GM12878 (cell line): ENCODE data around the gene CDH4. TPM values are rescaled to one million over a fixed set of nuclear protein-coding genes. Genes with fewer than 3 reads are reported as not detected.

Experiments
- ATAC-seq: fragments of 200-7000 bp; cut with Tn5 transposase; 3 replicates; pipeline ENCODE4 v1.9.1; 2020; ENCODE audit warnings: mild to moderate bottlenecking, moderate library complexity
- BruUV-seq: library from RNA; stranded (reverse); fragments of 400-500 nt; replicated peaks from 2 replicates; lab custom pipeline; 2021; lab: Mats Ljungman, UMichigan
- CTCF ChIA-PET: fragments of 300-600 bp; sonication (Branson Sonifier 250); formaldehyde crosslinking; extraction: SDS; loops from one replicate; lab custom pipeline; 2021; ENCODE audit warnings: inconsistent platforms; lab: Yijun Ruan, JAX
- POLR2A ChIA-PET: fragments of 350-600 bp; formaldehyde crosslinking; extraction: SDS; loops from one replicate; lab custom pipeline; 2021; ENCODE audit warnings: inconsistent platforms; lab: Charles Lee
- RAD21 ChIA-PET: fragments of 300-600 bp; sonication (Branson Sonifier 250); formaldehyde crosslinking; loops from one replicate; lab custom pipeline; 2023; ENCODE audit warnings: antibody characterized with exemption; ENCODE audit not compliant: unreplicated experiment; lab: Charles Lee
- SMC1A ChIA-PET: fragments of 300-600 bp; sonication (Branson Sonifier 250); formaldehyde crosslinking; loops from one replicate; lab custom pipeline; 2023; ENCODE audit not compliant: unreplicated experiment, uncharacterized antibody; lab: Charles Lee
- DNase-seq: peaks from one replicate; pipeline ENCODE4 v3.0.0-alpha.2; 2011; ENCODE audit warnings: low read depth, low spot score
- FAIRE-seq: peaks from 3 replicates; lab custom pipeline; 2011; peaks lifted over from hg19 to GRCh38; lab: Jason Lieb, UNC
- H2AFZ ChIP-seq: 2 replicates; pipeline ENCODE4 v1.6.0; 2011; ENCODE audit warnings: low read depth, low read length, control low read depth; ENCODE audit not compliant: control insufficient read depth
- H3K27ac ChIP-seq: 2 replicates; pipeline ENCODE4 v1.5.1; 2011; ENCODE audit warnings: control low read depth; ENCODE audit not compliant: control insufficient read depth, insufficient read depth
- H3K27me3 ChIP-seq, 2 experiments: replicated peaks in 1 of 2; 2 replicates each; pipeline versions ENCODE4 v1.6.0 to v1.6.1; 2011; ENCODE audit warnings: low read length in 1 of 2; ENCODE audit not compliant: control insufficient read depth in 2 of 2, insufficient read depth in 2 of 2
- H3K36me3 ChIP-seq, 2 experiments: 2 replicates each; pipeline ENCODE4 v1.5.1; 2011; ENCODE audit warnings: low read length in 1 of 2; ENCODE audit not compliant: control insufficient read depth in 2 of 2, insufficient read depth in 2 of 2
- H3K4me1 ChIP-seq: 2 replicates; pipeline ENCODE4 v1.6.1; 2011; ENCODE audit warnings: mild to moderate bottlenecking, low read length, moderate library complexity, mixed read lengths; ENCODE audit not compliant: control insufficient read depth, insufficient read depth
- H3K4me2 ChIP-seq: 2 replicates; pipeline ENCODE4 v1.6.0; 2011; ENCODE audit warnings: control low read depth; ENCODE audit not compliant: control insufficient read depth, insufficient read depth
- H3K4me3 ChIP-seq: fragments of 200-600 bp; sonication (generic); 2 replicates; pipeline ENCODE4 v1.5.1; 2016
- H3K79me2 ChIP-seq: 2 replicates; pipeline ENCODE4 v1.6.0; 2011; ENCODE audit warnings: low read length; ENCODE audit not compliant: control insufficient read depth, insufficient read depth
- H3K9ac ChIP-seq: 2 replicates; pipeline ENCODE4 v1.8.0; 2011; ENCODE audit warnings: low read length, control low read depth, mixed read lengths; ENCODE audit not compliant: control insufficient read depth, insufficient read depth
- H3K9me3 ChIP-seq: replicated peaks from 3 replicates; pipeline ENCODE4 v1.5.1; 2011; ENCODE audit warnings: mild to moderate bottlenecking, low read length; ENCODE audit not compliant: control insufficient read depth, insufficient read depth
- H4K20me1 ChIP-seq: 2 replicates; pipeline ENCODE4 v1.6.0; 2011; ENCODE audit not compliant: control insufficient read depth, insufficient read depth
- CHD2 ChIP-seq: IDR thresholded peaks from 2 replicates; pipeline ENCODE4 v1.6.1; 2011; ENCODE audit warnings: low read depth, low read length, improper control_type of control experiment, borderline replicate concordance
- CREM ChIP-seq: IDR thresholded peaks from 2 replicates; pipeline ENCODE4 v1.6.1; 2014; ENCODE audit warnings: antibody characterized with exemption, low read depth
- FOS ChIP-seq: IDR thresholded peaks from 3 replicates; pipeline ENCODE4 v1.6.1; 2011; ENCODE audit warnings: borderline replicate concordance; ENCODE audit not compliant: insufficient read length; ENCODE audit errors: extremely low read depth
- NR2C2 ChIP-seq: IDR thresholded peaks from 2 replicates; pipeline ENCODE4 v1.6.1; 2011; ENCODE audit warnings: borderline replicate concordance, low read depth; ENCODE audit not compliant: control insufficient read depth, insufficient read length
- POLR2AphosphoS2 ChIP-seq: IDR thresholded peaks from 2 replicates; pipeline ENCODE4 v1.6.1; 2011; ENCODE audit warnings: low read depth, mild to moderate bottlenecking, low read length, improper control_type of control experiment, moderate library complexity
- WGBS: methylation state at CpG from one replicate; pipeline ENCODE4 v1.1.6; 2016; ENCODE audit warnings: low lambda C conversion rate; ENCODE audit not compliant: insufficient replicate concordance, insufficient coverage; ENCODE audit errors: missing lambda C conversion rate; 5-methylcytosine and 5-hydroxymethylcytosine counted together
- in situ Hi-C: fragments of 300-500 bp; cut with MboI; formaldehyde crosslinking; loops from 9 replicates; pipeline ENCODE4 v1.14.3; 2018; ENCODE audit warnings: mixed read lengths
- intact Hi-C: fragments of 100-400 bp; cut with micrococcal nuclease; formaldehyde crosslinking; loops from one replicate; pipeline ENCODE4 v1.14.2; 2022; ENCODE audit not compliant: unreplicated experiment
- polyA plus RNA-seq, 11 experiments: library from polyadenylated mRNA; depleted of rRNA in 4 of 11; unstranded in 6 of 11; stranded (reverse) in 5 of 11; fragments of >200 nt; fragmentation: Nextera tagmentation in 4 of 11; fragmentation: Illumina TruSeq in 1 of 11; extraction: Ambion mirVana in 4 of 11; extraction: Trizol in 1 of 11; gene quantifications; 1 replicate in 1 of 11; 2 replicates in 10 of 11; pipeline versions ENCODE4 v1.2.1 to v1.2.3, GENCODE V29; 2011 to 2016; ENCODE audit warnings: inconsistent platforms in 2 of 11, missing spikeins in 2 of 11, low read depth in 1 of 11
- total RNA-seq, 4 experiments: library from RNA; depleted of rRNA in 3 of 4; stranded (reverse); fragments of >200 nt in 3 of 4; fragmentation: Illumina TruSeq in 1 of 4; extraction: Trizol in 1 of 4; gene quantifications; 2 replicates each; pipeline versions ENCODE4 v1.2.1 to v1.2.3, GENCODE V29; 2013 to 2021
- TF ChIP-seq, protein P1 (sequence below): fragments of 450-650 bp; IDR thresholded peaks from 2 replicates; pipeline ENCODE4 v1.6.1; 2017; ENCODE audit warnings: mild to moderate bottlenecking
- TF ChIP-seq, protein P2 (sequence below): IDR thresholded peaks from 2 replicates; pipeline ENCODE4 v1.6.1; 2011; ENCODE audit warnings: mild to moderate bottlenecking, low read depth, low read length, moderate library complexity; ENCODE audit not compliant: insufficient replicate concordance

CDH4 gene
- total and polyA plus RNA-seq, 10 of the 15 experiments (the other 5 are each of a cell fraction or from before 2014, with no cell fraction given): not detected

- CTCF ChIA-PET: no interaction called here
- Histone ChIP-seq H3K79me2 (no peaks in the 10 kb centered on the region), H3K27me3 (no peaks in the 10 kb centered on the region), H3K9ac (no peak overlapping the region), H2AFZ (no peak overlapping the region), H4K20me1 (no peaks in the 10 kb centered on the region), H3K36me3 (no peaks in the 10 kb centered on the region)
- intact Hi-C loops: no loop called here
- SMC1A ChIA-PET: no interaction called here
- WGBS: 36% methylated on average over 13 of the region's 13 CpGs
- TF ChIP-seq FOS: no peak
- TF ChIP-seq NR2C2: no peak
- TF ChIP-seq, all 136 proteins: peak for 0
- DNase-seq (no peak), ATAC-seq (no peak), FAIRE-seq (no peak)
- ChIA-PET RAD21 (no interaction called here), POLR2A (no interaction called here)
- Histone ChIP-seq H3K4me3 (no peak overlapping the region), H3K4me1 (no peaks in the 10 kb centered on the region), H3K4me2 (no peak overlapping the region), H3K9me3 (no peaks in the 10 kb centered on the region; the same call in 2 of the 3 replicates), H3K27ac (no peak overlapping the region)
- no TSS peak for BruUV-seq
- in situ Hi-C loops: no loop called here
These were observed 256.4 kb downstream of the CDH4 start for GRCh38 chr20:61508301-61509096.

DNA sequence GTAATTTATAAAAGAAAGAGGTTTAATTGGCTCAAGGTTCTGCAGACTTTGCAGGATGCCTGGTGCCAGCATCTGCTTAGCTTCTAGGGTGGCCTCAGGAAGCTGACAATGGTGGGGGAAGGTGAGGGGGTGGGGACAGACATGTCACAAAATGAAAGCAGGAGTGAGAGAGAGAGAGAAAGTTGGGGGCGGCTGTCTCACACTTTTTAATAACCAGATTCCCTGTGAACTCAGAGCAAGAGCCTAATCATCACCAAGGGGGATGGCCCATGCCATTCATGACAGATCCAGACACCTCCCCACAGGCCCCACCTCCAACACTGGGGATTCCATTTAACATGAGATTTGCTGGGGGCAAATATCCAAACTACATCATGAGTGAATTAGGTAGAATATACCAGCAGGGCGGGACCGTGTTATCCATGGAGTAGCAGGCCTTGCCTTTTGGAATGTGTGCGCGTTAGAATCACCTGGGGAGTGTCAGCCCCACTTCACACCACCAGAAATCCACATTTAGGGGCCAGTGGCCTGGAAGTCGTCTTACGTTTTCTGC is 258.8 kb downstream of the CDH4 start:
- no peak for FAIRE-seq
- Histone ChIP-seq H2AFZ (no peak overlapping the region), H3K27me3 (no peaks in the 10 kb centered on the region), H3K27ac (no peak overlapping the region), H3K4me2 (no peak overlapping the region), H3K79me2 (no peaks in the 10 kb centered on the region), H3K9me3 (no peaks in the 10 kb centered on the region; the same call in 2 of the 3 replicates), H3K4me1 (no peaks in the 10 kb centered on the region), H3K9ac (no peak overlapping the region), H4K20me1 (no peaks in the 10 kb centered on the region), H3K36me3 (no peaks in the 10 kb centered on the region), H3K4me3 (no peak overlapping the region)
- in situ Hi-C loops (no loop called here), intact Hi-C loops (no loop called here)
- TF ChIP-seq, protein P1, sequence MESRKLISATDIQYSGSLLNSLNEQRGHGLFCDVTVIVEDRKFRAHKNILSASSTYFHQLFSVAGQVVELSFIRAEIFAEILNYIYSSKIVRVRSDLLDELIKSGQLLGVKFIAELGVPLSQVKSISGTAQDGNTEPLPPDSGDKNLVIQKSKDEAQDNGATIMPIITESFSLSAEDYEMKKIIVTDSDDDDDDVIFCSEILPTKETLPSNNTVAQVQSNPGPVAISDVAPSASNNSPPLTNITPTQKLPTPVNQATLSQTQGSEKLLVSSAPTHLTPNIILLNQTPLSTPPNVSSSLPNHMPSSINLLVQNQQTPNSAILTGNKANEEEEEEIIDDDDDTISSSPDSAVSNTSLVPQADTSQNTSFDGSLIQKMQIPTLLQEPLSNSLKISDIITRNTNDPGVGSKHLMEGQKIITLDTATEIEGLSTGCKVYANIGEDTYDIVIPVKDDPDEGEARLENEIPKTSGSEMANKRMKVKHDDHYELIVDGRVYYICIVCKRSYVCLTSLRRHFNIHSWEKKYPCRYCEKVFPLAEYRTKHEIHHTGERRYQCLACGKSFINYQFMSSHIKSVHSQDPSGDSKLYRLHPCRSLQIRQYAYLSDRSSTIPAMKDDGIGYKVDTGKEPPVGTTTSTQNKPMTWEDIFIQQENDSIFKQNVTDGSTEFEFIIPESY: no peak
- TF ChIP-seq CHD2 (no peak), CREM (no peak), POLR2AphosphoS2 (no peak)
- TF ChIP-seq, protein P2, sequence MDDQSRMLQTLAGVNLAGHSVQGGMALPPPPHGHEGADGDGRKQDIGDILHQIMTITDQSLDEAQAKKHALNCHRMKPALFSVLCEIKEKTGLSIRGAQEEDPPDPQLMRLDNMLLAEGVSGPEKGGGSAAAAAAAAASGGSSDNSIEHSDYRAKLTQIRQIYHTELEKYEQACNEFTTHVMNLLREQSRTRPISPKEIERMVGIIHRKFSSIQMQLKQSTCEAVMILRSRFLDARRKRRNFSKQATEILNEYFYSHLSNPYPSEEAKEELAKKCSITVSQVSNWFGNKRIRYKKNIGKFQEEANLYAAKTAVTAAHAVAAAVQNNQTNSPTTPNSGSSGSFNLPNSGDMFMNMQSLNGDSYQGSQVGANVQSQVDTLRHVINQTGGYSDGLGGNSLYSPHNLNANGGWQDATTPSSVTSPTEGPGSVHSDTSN: no peak
- no peak for DNase-seq
- WGBS: 58% methylated on average over 7 of the region's 7 CpGs
- ChIA-PET RAD21 (no interaction called here), SMC1A (no interaction called here), CTCF (no interaction called here), POLR2A (no interaction called here)
- ATAC-seq: no peak
- BruUV-seq: no TSS peak
